GM12801 (cell line): Measurements from ENCODE around the gene SARS2.

Experiments
- TF ChIP-seq, protein P1 (sequence below): IDR thresholded peaks from one replicate; pipeline ENCODE4 v1.5.1; 2011; ENCODE audit warnings: control low read depth; ENCODE audit not compliant: insufficient read length; ENCODE audit errors: extremely low read depth

SARS2 gene

DNA sequence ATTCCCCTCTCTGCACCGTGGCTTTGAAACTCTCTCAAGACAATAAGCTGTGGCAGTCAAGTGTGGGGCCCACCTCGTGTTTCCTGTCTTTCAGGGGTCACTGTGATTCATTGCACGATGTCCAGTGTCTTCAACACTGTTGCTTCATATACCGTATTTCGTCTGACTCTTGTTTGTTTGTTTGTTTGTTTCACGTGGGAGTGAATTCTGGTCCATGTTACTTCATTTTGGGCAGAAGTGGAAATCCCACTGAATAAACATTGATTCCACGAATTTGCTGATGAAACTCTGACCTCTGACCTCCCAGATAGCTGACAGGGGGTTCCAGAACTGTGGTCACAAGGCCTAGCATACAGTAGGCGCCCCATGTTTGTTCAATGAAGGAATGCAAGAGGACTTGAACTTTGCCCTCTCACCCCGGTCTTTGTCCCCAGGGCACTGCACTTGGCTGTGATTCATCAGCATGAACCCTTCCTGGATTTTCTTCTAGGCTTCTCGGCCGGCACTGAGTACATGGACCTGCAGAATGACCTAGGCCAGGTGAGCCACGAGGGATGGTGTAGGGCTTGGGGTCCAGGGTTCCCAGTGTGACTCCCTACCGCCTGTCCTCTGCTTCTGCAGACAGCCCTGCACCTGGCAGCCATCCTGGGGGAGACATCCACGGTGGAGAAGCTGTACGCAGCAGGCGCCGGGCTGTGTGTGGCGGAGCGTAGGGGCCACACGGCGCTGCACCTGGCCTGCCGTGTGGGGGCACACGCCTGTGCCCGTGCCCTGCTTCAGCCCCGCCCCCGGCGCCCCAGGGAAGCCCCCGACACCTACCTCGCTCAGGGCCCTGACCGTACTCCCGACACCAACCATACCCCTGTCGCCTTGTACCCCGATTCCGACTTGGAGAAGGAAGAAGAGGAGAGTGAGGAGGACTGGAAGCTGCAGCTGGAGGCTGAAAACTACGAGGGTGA lies 25.7 kb downstream of the SARS2 start:
- TF ChIP-seq, protein P1, sequence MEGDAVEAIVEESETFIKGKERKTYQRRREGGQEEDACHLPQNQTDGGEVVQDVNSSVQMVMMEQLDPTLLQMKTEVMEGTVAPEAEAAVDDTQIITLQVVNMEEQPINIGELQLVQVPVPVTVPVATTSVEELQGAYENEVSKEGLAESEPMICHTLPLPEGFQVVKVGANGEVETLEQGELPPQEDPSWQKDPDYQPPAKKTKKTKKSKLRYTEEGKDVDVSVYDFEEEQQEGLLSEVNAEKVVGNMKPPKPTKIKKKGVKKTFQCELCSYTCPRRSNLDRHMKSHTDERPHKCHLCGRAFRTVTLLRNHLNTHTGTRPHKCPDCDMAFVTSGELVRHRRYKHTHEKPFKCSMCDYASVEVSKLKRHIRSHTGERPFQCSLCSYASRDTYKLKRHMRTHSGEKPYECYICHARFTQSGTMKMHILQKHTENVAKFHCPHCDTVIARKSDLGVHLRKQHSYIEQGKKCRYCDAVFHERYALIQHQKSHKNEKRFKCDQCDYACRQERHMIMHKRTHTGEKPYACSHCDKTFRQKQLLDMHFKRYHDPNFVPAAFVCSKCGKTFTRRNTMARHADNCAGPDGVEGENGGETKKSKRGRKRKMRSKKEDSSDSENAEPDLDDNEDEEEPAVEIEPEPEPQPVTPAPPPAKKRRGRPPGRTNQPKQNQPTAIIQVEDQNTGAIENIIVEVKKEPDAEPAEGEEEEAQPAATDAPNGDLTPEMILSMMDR: no peak

DNA sequence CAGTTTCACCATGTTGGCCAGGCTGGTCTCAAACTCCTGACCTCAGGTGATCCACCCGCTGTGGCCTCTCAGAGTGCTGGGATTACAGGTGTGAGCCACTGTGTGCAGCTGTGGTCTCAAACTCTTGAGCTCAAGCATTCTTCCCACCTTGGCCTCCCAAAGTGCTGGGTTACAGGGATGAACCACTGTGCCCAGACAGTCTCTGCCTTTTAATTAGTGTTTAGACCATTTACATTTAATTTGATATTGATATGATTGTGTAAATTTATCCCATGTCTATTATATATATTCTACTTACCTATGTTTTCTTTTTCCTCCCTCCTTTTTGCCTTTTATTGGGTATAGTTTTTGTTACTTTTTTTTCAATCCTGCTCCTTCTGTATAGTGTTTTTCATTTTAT lies 28.9 kb downstream of the SARS2 start:
- TF ChIP-seq, protein P1: no peak

DNA sequence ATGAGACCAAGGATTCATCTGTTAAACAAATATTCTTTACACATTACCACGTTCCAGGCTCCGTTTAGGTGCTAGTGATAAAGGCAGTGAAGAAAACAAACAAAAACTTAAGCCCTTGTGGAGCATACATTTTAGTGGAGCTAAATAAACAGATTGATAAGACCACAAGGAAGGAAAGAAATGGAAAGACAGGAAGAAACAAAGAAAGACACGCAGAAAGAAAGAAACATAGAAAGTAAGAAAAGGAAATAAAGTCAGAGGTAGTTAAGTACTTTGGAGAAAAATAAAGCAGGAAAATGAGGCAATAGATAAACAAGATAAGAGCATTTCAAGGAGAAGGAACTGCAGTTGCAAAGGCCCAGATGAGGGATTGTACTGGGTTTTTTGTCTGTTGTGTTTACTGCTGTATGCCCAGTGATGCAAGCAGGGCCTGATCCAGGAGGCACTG lies 29.8 kb downstream of the SARS2 start:
- TF ChIP-seq, protein P1: no peak

DNA sequence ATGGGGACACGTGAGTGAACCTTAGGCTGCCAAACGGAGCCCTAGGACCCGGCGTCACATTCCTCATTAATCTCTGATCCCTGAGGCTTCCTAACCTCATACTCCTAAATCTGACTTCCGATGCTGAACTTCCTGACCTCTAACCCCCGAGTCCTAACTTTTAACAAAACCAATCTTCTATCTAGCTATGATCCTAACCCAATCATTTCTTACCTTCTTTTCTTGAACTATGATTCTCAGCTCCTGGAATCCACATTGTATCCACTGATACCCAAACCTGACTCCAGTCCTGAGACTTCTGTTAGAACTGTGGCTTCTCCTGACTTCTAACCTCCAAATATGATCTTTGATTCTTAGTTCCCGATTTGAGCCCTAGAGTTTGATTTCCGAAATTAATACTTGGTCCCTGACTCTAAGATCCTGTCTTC lies 30.3 kb downstream of the SARS2 start:
- TF ChIP-seq, protein P1: no peak

DNA sequence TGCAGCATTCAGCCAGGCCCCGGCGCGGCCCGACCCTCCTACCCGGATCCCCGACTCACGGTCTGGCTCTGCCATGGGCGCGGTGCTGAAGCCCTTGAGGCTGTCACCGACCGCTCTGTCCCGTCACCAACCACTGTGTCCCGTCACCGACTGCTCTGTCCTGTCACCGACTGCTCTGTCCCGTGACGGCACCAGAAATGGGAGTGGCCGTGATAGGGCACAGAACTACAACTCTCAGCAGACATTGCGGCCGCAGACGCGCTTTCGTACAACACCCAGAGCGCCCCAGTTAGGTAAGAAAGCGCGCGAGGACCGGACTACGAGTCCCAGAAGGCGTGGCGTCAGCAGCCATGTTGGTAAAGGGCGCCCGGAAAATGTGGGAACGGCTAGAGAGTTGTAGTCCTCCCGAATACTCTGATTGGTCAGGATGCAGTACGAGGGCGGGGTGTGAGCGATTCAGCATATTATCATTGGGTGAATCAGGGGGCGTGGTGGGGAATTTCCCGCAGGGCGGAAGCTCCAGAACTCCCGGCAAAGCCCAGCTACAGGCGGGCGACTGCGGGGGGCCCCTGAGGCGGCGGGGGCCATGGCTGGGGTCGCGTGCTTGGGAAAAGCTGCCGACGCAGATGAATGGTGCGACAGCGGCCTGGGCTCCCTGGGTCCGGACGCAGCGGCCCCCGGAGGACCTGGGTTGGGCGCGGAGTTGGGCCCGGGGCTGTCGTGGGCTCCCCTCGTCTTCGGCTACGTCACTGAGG lies 30.9 kb downstream of the SARS2 start, which contains the start of the genes NFKBIB and SIRT2:
NFKBIB (plus strand) TSS at position 523 of the 755 bp plus-strand sequence; CDS start at position 587, 64 bp downstream.
SIRT2 (minus strand) TSS at position 172 of the 755 bp plus-strand sequence; CDS start at position 75, 97 bp downstream.
- TF ChIP-seq, protein P1: no peak

DNA sequence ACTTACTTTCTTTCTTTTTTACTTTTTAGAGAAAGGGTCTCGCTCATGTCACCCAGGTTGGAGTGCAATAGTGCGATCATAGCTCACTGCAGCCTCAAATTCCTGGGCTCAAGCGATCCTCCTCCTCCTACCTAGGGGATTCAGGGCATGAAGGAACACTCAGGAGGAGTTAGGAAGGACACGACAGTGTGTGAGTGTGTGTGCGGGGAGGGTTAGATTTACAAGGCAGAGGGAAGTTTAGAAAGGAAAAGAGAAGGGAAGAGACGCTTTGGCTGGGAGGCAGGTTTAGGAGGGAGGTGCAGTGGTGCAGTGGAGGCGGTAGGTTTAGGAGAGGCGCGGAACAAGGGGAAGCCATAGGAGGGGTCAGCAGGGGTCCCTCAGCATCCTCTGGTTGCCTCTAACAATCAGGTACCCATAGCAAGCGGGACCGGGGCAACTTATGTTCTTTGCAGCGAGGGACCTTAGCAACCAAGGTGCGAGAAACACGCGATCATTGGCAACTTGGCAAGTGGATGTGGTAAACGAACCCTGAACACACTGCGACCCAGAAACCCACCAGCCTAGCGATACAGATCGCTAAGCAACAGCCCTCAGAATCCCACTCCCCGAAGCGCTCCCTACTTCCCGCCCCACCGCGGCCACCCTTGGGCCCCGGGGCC lies 31.6 kb downstream of the SARS2 start:
- TF ChIP-seq, protein P1: no peak
